GM13977 (cell line): Measurements from ENCODE around the gene KLC1.

Experiments used
- DNase-seq: peaks from one replicate; pipeline ENCODE4 v3.0.0; 2012; ENCODE audit warnings: low spot score
- in situ Hi-C: fragments of 300-500 bp; cut with MboI; formaldehyde crosslinking; loops from one replicate; pipeline ENCODE4 v1.12.0; 2022; ENCODE audit warnings: low sequenced_read_pairs, low pct_unique_long_range_greater_than_20kb, mixed read lengths, inconsistent platforms; ENCODE audit not compliant: unreplicated experiment
- TF ChIP-seq, protein P1 (sequence below): IDR thresholded peaks from 2 replicates; pipeline ENCODE4 v1.5.1; 2012; ENCODE audit warnings: mild to moderate bottlenecking, control low read depth; ENCODE audit not compliant: insufficient read depth; ENCODE audit errors: extremely low read depth, missing control alignments

Gene KLC1

DNA sequence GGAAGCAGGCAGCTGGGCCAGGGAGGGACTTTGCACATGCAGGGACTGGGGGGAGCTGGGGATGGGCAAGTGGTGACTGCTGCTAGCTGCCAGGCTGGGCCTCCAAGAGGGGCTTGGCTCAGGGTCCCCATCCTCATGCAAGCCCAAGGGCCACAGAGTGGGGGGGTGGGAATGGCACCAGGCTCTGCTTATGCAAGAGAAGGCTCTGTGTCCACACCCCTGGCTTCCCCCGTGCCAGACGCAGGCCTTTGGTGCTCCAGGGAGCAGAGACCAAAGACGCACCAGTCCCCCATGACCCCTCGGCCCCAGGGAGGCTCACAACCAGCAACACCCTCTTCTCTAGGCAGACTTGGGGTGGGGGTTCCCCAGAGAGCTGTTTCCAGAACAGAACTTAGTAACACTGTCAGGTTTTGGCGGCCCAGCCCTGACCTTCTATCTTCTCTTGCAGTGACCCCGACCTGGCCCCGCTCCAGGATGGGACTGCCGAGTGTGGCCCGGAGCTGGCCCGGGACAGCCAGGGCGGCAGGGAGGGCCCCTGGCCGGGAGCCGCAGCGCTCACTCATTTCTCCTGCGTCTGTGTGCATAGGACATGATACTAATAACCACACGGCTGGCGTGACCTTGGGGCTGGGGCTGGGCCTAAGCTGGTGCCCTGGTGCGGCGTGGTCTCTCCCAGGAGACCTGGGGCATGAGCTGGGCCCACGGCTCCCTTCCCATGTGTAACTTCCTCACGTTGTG lies 71.9 kb downstream of the KLC1 start:
- in situ Hi-C loops = no loop called here
- TF ChIP-seq, protein P1, sequence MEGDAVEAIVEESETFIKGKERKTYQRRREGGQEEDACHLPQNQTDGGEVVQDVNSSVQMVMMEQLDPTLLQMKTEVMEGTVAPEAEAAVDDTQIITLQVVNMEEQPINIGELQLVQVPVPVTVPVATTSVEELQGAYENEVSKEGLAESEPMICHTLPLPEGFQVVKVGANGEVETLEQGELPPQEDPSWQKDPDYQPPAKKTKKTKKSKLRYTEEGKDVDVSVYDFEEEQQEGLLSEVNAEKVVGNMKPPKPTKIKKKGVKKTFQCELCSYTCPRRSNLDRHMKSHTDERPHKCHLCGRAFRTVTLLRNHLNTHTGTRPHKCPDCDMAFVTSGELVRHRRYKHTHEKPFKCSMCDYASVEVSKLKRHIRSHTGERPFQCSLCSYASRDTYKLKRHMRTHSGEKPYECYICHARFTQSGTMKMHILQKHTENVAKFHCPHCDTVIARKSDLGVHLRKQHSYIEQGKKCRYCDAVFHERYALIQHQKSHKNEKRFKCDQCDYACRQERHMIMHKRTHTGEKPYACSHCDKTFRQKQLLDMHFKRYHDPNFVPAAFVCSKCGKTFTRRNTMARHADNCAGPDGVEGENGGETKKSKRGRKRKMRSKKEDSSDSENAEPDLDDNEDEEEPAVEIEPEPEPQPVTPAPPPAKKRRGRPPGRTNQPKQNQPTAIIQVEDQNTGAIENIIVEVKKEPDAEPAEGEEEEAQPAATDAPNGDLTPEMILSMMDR = no peak
- DNase-seq = no peak

DNA sequence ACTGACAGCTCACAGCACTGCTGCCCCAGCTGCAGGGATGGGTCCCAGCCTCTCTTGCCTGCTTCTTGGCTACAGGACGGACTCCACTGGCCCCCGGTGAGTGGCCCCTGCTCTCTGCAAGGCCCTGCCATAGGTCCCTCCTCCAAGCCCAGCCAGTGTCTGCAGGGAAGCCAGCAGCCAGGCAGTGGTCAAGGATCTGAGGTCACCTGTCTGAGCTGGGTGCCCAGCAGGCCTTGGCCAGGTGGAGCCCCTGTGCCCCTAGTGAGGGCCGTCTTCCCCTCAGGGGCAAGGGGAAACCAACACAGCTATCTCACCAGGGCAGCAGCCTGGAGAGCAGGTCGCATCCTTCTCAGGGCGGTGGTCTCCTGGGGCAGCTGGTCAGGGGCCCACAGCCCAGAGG lies 73.1 kb downstream of the KLC1 start:
- in situ Hi-C loops = no loop called here
- no peak for DNase-seq
- TF ChIP-seq, protein P1 = no peak

GRCh38 chr14:103702497-103703432 lies 73.8 kb downstream of the KLC1 start:
- no peak for DNase-seq
- TF ChIP-seq, protein P1 = no peak
- in situ Hi-C loops = no loop called here

- TF ChIP-seq, protein P1 = no peak
- in situ Hi-C loops = no loop called here
- no peak for DNase-seq
Measured at GRCh38 chr14:103703433-103704385, 74.7 kb downstream of the KLC1 start.

- TF ChIP-seq, protein P1 = no peak
- in situ Hi-C loops = no loop called here
- DNase-seq = no peak
Measured at GRCh38 chr14:103704708-103705107, 75.7 kb downstream of the KLC1 start.

- in situ Hi-C loops = no loop called here
- DNase-seq = no peak
- TF ChIP-seq, protein P1 = no peak
Measured at GRCh38 chr14:103705118-103705503, 76.1 kb downstream of the KLC1 start.
